Ovary (tissue), 3 donors: ENCODE data around the gene IQGAP1.

Source experiments
- CTCF ChIP-seq, 3 donors: fragments of 450-650 bp in 2 of 3; fragments of 200-600 bp in 1 of 3; IDR thresholded peaks; one replicate each; pipeline versions ENCODE4 v1.5.1 to v1.8.0; 2016 to 2022; ENCODE audit warnings: antibody characterized with exemption in 3 of 3, mild to moderate bottlenecking in 1 of 3
- EP300 ChIP-seq: sonication (generic); formaldehyde crosslinking; IDR thresholded peaks from one replicate; pipeline ENCODE4 v1.6.1; 2017; ENCODE audit warnings: antibody characterized with exemption
- donor health status: DM: no; HTN: no; CAD: no.

GRCh38 chr15:90539789-90540188 lies 151.7 kb downstream of the IQGAP1 start:
- TF ChIP-seq EP300 = no peak
- no peak for TF ChIP-seq CTCF (IDR thresholded peaks at IDR 0.05)
